GM12878 (cell line): ENCODE measurements around the gene MARS1. TPM values are rescaled to one million over a fixed set of nuclear protein-coding genes. Genes with fewer than 3 reads are reported as not detected.
A peak's percentile ranks its signal among the peaks of the same experiment; 100 is the strongest.

ENCODE experiments used
- BCL3 ChIP-seq: IDR thresholded peaks from 2 replicates; pipeline ENCODE4 v1.6.1; 2011; ENCODE audit warnings: borderline replicate concordance, low read depth, mild to moderate bottlenecking, moderate library complexity, low read length; ENCODE audit not compliant: insufficient read depth, poor library complexity, severe bottlenecking
- BCLAF1 ChIP-seq: fragments of 450-650 bp; IDR thresholded peaks from 2 replicates; pipeline ENCODE4 v1.6.1; 2017; ENCODE audit warnings: antibody characterized with exemption, mild to moderate bottlenecking, moderate library complexity
- CTCF ChIP-seq, 3 experiments: IDR thresholded peaks in 2 of 3; conservative IDR thresholded peaks in 1 of 3; 2 replicates each; pipeline ENCODE4 v1.5.1; 2011; ENCODE audit warnings: low read depth in 3 of 3, low read length in 3 of 3, mild to moderate bottlenecking in 3 of 3, control low read depth in 2 of 3, moderate library complexity in 2 of 3, inconsistent platforms in 1 of 3, mixed read lengths in 1 of 3; ENCODE audit not compliant: control insufficient read depth in 2 of 3, insufficient read depth in 1 of 3; ENCODE audit errors: extremely low read depth in 1 of 3
- DPF2 ChIP-seq: fragments of 450-650 bp; IDR thresholded peaks from 2 replicates; pipeline ENCODE4 v1.6.1; 2017; ENCODE audit warnings: mild to moderate bottlenecking
- EP300 ChIP-seq, 2 experiments: fragments of 150-350 bp in 1 of 2; IDR thresholded peaks; 2 replicates each; pipeline ENCODE4 v1.6.1; 2011 to 2012; ENCODE audit warnings: low read depth in 2 of 2, low read length in 2 of 2, borderline replicate concordance in 1 of 2, improper control_type of control experiment in 1 of 2, inconsistent platforms in 1 of 2; ENCODE audit not compliant: control insufficient read depth in 1 of 2
- JUND ChIP-seq: IDR thresholded peaks from 2 replicates; pipeline ENCODE4 v1.6.1; 2012; ENCODE audit warnings: low read depth, mild to moderate bottlenecking, low read length, improper control_type of control experiment, moderate library complexity
- KAT2A ChIP-seq: conservative IDR thresholded peaks from 2 replicates; pipeline ENCODE4 v1.6.1; 2011; ENCODE audit warnings: low read depth, low read length; ENCODE audit not compliant: control insufficient read depth
- MAX ChIP-seq: IDR thresholded peaks from 2 replicates; pipeline ENCODE4 v1.6.1; 2012; ENCODE audit warnings: low read depth, low read length, improper control_type of control experiment
- MTA2 ChIP-seq: fragments of 450-650 bp; IDR thresholded peaks from 2 replicates; pipeline ENCODE4 v1.6.1; 2016; ENCODE audit warnings: low read depth, mild to moderate bottlenecking, moderate library complexity
- MXI1 ChIP-seq: fragments of 150-350 bp; IDR thresholded peaks from 2 replicates; pipeline ENCODE4 v1.6.1; 2011; ENCODE audit warnings: low read depth, mild to moderate bottlenecking, inconsistent platforms, low read length, improper control_type of control experiment
- MYC ChIP-seq: IDR thresholded peaks from 2 replicates; pipeline ENCODE4 v1.6.1; 2011; ENCODE audit warnings: mild to moderate bottlenecking, low read length, moderate library complexity, inconsistent platforms; ENCODE audit not compliant: insufficient read depth, insufficient replicate concordance, insufficient read length, severe bottlenecking
- NFYA ChIP-seq: IDR thresholded peaks from 2 replicates; pipeline ENCODE4 v1.6.1; 2011; ENCODE audit warnings: low read depth, mild to moderate bottlenecking, low read length, improper control_type of control experiment, borderline replicate concordance
- PAX5 ChIP-seq: IDR thresholded peaks from 2 replicates; pipeline ENCODE4 v1.6.1; 2011; ENCODE audit warnings: low read depth, low read length, borderline replicate concordance
- POLR2AphosphoS5 ChIP-seq: IDR thresholded peaks from 2 replicates; pipeline ENCODE4 v1.6.1; 2011; ENCODE audit warnings: mild to moderate bottlenecking, low read length, inconsistent platforms
- RB1 ChIP-seq: fragments of 450-650 bp; formaldehyde crosslinking; IDR thresholded peaks from 2 replicates; pipeline ENCODE4 v1.6.1; 2017; ENCODE audit warnings: mild to moderate bottlenecking, borderline replicate concordance
- RELB ChIP-seq: fragments of 450-650 bp; IDR thresholded peaks from 2 replicates; pipeline ENCODE4 v1.6.1; 2017; ENCODE audit warnings: low read depth, mild to moderate bottlenecking, moderate library complexity
- RUNX3 ChIP-seq: IDR thresholded peaks from 2 replicates; pipeline ENCODE4 v1.6.1; 2012; ENCODE audit warnings: low read length, inconsistent platforms
- TAF1 ChIP-seq: IDR thresholded peaks from 2 replicates; pipeline ENCODE4 v1.6.1; 2011; ENCODE audit warnings: mild to moderate bottlenecking, low read depth, low read length, borderline replicate concordance
- TBL1XR1 ChIP-seq: IDR thresholded peaks from 2 replicates; pipeline ENCODE4 v1.6.1; 2012; ENCODE audit warnings: low read depth, low read length, improper control_type of control experiment
- TCF7 ChIP-seq: IDR thresholded peaks from 2 replicates; pipeline ENCODE4 v1.6.1; 2014; ENCODE audit warnings: antibody characterized with exemption, borderline replicate concordance
- polyA plus RNA-seq, 11 experiments: library from polyadenylated mRNA; depleted of rRNA in 4 of 11; unstranded in 6 of 11; stranded (reverse) in 5 of 11; fragments of >200 nt; fragmentation: Nextera tagmentation in 4 of 11; fragmentation: Illumina TruSeq in 1 of 11; extraction: Ambion mirVana in 4 of 11; extraction: Trizol in 1 of 11; gene quantifications; 1 replicate in 1 of 11; 2 replicates in 10 of 11; pipeline versions ENCODE4 v1.2.1 to v1.2.3, GENCODE V29; 2011 to 2016; ENCODE audit warnings: inconsistent platforms in 2 of 11, missing spikeins in 2 of 11, low read depth in 1 of 11
- total RNA-seq, 4 experiments: library from RNA; depleted of rRNA in 3 of 4; stranded (reverse); fragments of >200 nt in 3 of 4; fragmentation: Illumina TruSeq in 1 of 4; extraction: Trizol in 1 of 4; gene quantifications; 2 replicates each; pipeline versions ENCODE4 v1.2.1 to v1.2.3, GENCODE V29; 2013 to 2021

The MARS1 gene
- total and polyA plus RNA-seq, 10 of the 15 experiments (the other 5 are each of a cell fraction or from before 2014, with no cell fraction given) = 72.3 to 270 (median 153) TPM

- 0 out of 2 replicates have a peak, but pooled peaks have one; percentile 29 for TF ChIP-seq TAF1
- 0 out of 2 replicates have a peak, but pooled peaks have one; percentile 25 for TF ChIP-seq TBL1XR1
- TF ChIP-seq RB1 = no peak; the same call in 1 of the 2 replicates
- no peak for TF ChIP-seq BCLAF1
- peak; percentile 74; the same call in 1 of the 2 replicates for TF ChIP-seq DPF2
- TF ChIP-seq TCF7 = no peak
- peak; percentile 68 for TF ChIP-seq RUNX3
- TF ChIP-seq POLR2AphosphoS5 = peak; percentile 74
- TF ChIP-seq MXI1 = peak; percentile 91
- no peak for TF ChIP-seq JUND
- TF ChIP-seq NFYA = no peak
- peak in 2 of 3 experiments; percentile 18 to 27; a peak in 3 of 6 replicates for TF ChIP-seq CTCF (IDR thresholded peaks at IDR 0.05 in 2 of 3, conservative IDR thresholded peaks at IDR 0.05 in 1 of 3; ENCODE audit: control insufficient read depth in 2 of 3, extremely low read depth in 1 of 3, insufficient read depth in 1 of 3, low read depth in 3 of 3, low read length in 3 of 3)
- TF ChIP-seq PAX5 = no peak
- peak; percentile 79 for TF ChIP-seq RELB
- peak; percentile 13 for TF ChIP-seq BCL3
- peak; percentile 76; the same call in 1 of the 2 replicates for TF ChIP-seq MAX
- peak; percentile 30 for TF ChIP-seq MYC
- TF ChIP-seq KAT2A = no peak
- TF ChIP-seq EP300 (IDR thresholded peaks at IDR 0.05; ENCODE audit: borderline replicate concordance in 1 of 2, control insufficient read depth in 1 of 2, low read depth in 2 of 2, low read length in 2 of 2) = peak in 1 of 2 experiments; percentile 8; a peak in 1 of 4 replicates
- TF ChIP-seq MTA2 = peak; percentile 70
Measured at GRCh38 chr12:57522011-57522886, 34.4 kb downstream of the MARS1 start, which contains the start of gene MBD6 (continued).
